HUES6 (cell line): Measurements from ENCODE around the gene NOTCH1.
A peak's percentile ranks its signal among the peaks of the same experiment; 100 is the strongest.

ENCODE experiments used
- H3K27ac ChIP-seq: 2 replicates; pipeline ENCODE4 v1.7.0; 2013; ENCODE audit warnings: low read depth, mild to moderate bottlenecking, low read length, inconsistent platforms
- H3K27me3 ChIP-seq: 2 replicates; pipeline ENCODE4 v1.6.1; 2013; ENCODE audit warnings: low read length; ENCODE audit not compliant: control insufficient read depth, insufficient read depth
- H3K36me3 ChIP-seq: 2 replicates; pipeline ENCODE4 v1.6.1; 2013; ENCODE audit warnings: low read length; ENCODE audit not compliant: control insufficient read depth, insufficient read depth
- H3K4me1 ChIP-seq: 2 replicates; pipeline ENCODE4 v1.6.1; 2013; ENCODE audit warnings: low read length; ENCODE audit not compliant: control insufficient read depth, insufficient read depth
- H3K4me3 ChIP-seq: 2 replicates; pipeline ENCODE4 v1.5.1; 2013; ENCODE audit warnings: low read depth, low read length
- H3K9ac ChIP-seq: one replicate; pipeline ENCODE4 v1.6.1; 2013; ENCODE audit warnings: mild to moderate bottlenecking, low read length
- H3K9me3 ChIP-seq: 2 replicates; pipeline ENCODE4 v1.6.1; 2013; ENCODE audit warnings: low read depth, low read length; ENCODE audit not compliant: control insufficient read depth, insufficient read depth

The NOTCH1 gene

GRCh38 chr9:136533775-136534157, 12.1 kb downstream of the NOTCH1 start:
- Histone ChIP-seq H3K9me3 (no peaks in the 10 kb centered on the region), H3K27me3 (no peaks in the 10 kb centered on the region), H3K36me3 (peaks cover 31% of the 10 kb centered on the region), H3K4me3 (no peak overlapping the region), H3K27ac (0 out of 2 replicates have a peak overlapping the region, but pooled peaks have one; percentile 33), H3K9ac (no peak overlapping the region), H3K4me1 (peaks cover 12% of the 10 kb centered on the region; the same call in 1 of the 2 replicates)

GRCh38 chr9:136532799-136533774, 12.8 kb downstream of the NOTCH1 start:
- Histone ChIP-seq H3K27me3 (no peaks in the 10 kb centered on the region), H3K4me1 (peaks cover 12% of the 10 kb centered on the region; the same call in 1 of the 2 replicates), H3K27ac (0 out of 2 replicates have a peak overlapping the region, but pooled peaks have one; percentile 33), H3K36me3 (peaks cover 26% of the 10 kb centered on the region), H3K9ac (no peak overlapping the region), H3K4me3 (no peak overlapping the region), H3K9me3 (no peaks in the 10 kb centered on the region)

- H3K36me3 ChIP-seq = peaks cover 18% of the 10 kb centered on the region
- no peaks in the 10 kb centered on the region for H3K27me3 ChIP-seq
- no peak overlapping the region for H3K9ac ChIP-seq
- H3K4me1 ChIP-seq = peaks cover 12% of the 10 kb centered on the region; the same call in 1 of the 2 replicates
- peak overlapping the region; percentile 33; the same call in 1 of the 2 replicates for H3K27ac ChIP-seq
- H3K9me3 ChIP-seq = no peaks in the 10 kb centered on the region
- H3K4me3 ChIP-seq = no peak overlapping the region
These were observed 13.7 kb downstream of the NOTCH1 start for GRCh38 chr9:136531904-136532798.

GRCh38 chr9:136531186-136531903, 14.5 kb downstream of the NOTCH1 start:
- Histone ChIP-seq H3K9ac (no peak overlapping the region), H3K27ac (no peak overlapping the region), H3K4me1 (peaks cover 17% of the 10 kb centered on the region; the same call in 1 of the 2 replicates), H3K9me3 (no peaks in the 10 kb centered on the region), H3K27me3 (no peaks in the 10 kb centered on the region), H3K36me3 (peaks cover 12% of the 10 kb centered on the region), H3K4me3 (no peak overlapping the region)

GRCh38 chr9:136530461-136531089, 15.3 kb downstream of the NOTCH1 start:
- peaks cover 18% of the 10 kb centered on the region; the same call in 1 of the 2 replicates for H3K4me1 ChIP-seq
- no peak overlapping the region for H3K4me3 ChIP-seq
- peaks cover 12% of the 10 kb centered on the region for H3K36me3 ChIP-seq
- no peaks in the 10 kb centered on the region for H3K9me3 ChIP-seq
- no peak overlapping the region for H3K9ac ChIP-seq
- no peaks in the 10 kb centered on the region for H3K27me3 ChIP-seq
- H3K27ac ChIP-seq = no peak overlapping the region

- Histone ChIP-seq H3K36me3 (peaks cover 12% of the 10 kb centered on the region), H3K9ac (no peak overlapping the region), H3K27ac (no peak overlapping the region), H3K4me3 (no peak overlapping the region), H3K4me1 (peaks cover 18% of the 10 kb centered on the region; the same call in 1 of the 2 replicates), H3K9me3 (no peaks in the 10 kb centered on the region), H3K27me3 (no peaks in the 10 kb centered on the region)
These were observed 16.1 kb downstream of the NOTCH1 start for GRCh38 chr9:136529516-136530460.

GRCh38 chr9:136528716-136529341, 17.0 kb downstream of the NOTCH1 start:
- Histone ChIP-seq H3K4me1 (peaks cover 18% of the 10 kb centered on the region; the same call in 1 of the 2 replicates), H3K9ac (no peak overlapping the region), H3K27me3 (no peaks in the 10 kb centered on the region), H3K27ac (no peak overlapping the region), H3K4me3 (no peak overlapping the region), H3K36me3 (peaks cover 5% of the 10 kb centered on the region), H3K9me3 (no peaks in the 10 kb centered on the region)

- Histone ChIP-seq H3K27ac (no peak overlapping the region), H3K9me3 (no peaks in the 10 kb centered on the region), H3K4me1 (peaks cover 18% of the 10 kb centered on the region; the same call in 1 of the 2 replicates), H3K27me3 (no peaks in the 10 kb centered on the region), H3K4me3 (no peak overlapping the region), H3K9ac (no peak overlapping the region), H3K36me3 (peaks cover 7% of the 10 kb centered on the region)
These were observed 17.8 kb downstream of the NOTCH1 start for GRCh38 chr9:136527721-136528710.
